Fibroblast of lung (primary cell): ENCODE measurements around the gene WDR3.

Source experiments
- EZH2 ChIP-seq: IDR thresholded peaks from 2 replicates; pipeline ENCODE4 v1.5.1; 2012; ENCODE audit warnings: low read length, control low read depth, mild to moderate bottlenecking; ENCODE audit errors: missing control alignments
- TF ChIP-seq, protein P1 (sequence below), 2 donors: IDR thresholded peaks in 1 of 2; conservative IDR thresholded peaks in 1 of 2; 1 replicate in 1 of 2; 2 replicates in 1 of 2; pipeline ENCODE4 v1.5.1; 2011 to 2012; ENCODE audit warnings: low read length in 2 of 2, control low read depth in 1 of 2, inconsistent platforms in 1 of 2, low read depth in 1 of 2, mild to moderate bottlenecking in 1 of 2

DNA sequence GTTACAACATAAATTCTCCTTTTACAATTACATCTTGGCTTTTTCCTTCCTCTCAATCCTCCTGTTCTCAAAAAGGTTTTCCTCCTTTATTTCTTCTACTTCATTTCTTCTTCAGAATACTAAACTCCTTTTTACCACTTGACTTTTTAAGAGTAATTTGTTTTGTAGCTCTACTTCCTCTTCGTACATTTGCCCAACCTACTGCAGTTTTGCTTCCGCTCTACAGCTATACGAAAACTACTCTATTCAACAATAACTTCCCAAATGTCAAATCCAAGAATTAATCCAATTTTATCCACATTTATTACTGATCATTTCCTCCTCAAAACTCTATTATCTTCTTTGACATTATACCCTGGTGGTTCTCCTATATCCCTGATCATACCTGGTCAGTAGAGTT is 3.6 kb upstream of the WDR3 start:
- TF ChIP-seq EZH2, result no peak
- TF ChIP-seq, protein P1, sequence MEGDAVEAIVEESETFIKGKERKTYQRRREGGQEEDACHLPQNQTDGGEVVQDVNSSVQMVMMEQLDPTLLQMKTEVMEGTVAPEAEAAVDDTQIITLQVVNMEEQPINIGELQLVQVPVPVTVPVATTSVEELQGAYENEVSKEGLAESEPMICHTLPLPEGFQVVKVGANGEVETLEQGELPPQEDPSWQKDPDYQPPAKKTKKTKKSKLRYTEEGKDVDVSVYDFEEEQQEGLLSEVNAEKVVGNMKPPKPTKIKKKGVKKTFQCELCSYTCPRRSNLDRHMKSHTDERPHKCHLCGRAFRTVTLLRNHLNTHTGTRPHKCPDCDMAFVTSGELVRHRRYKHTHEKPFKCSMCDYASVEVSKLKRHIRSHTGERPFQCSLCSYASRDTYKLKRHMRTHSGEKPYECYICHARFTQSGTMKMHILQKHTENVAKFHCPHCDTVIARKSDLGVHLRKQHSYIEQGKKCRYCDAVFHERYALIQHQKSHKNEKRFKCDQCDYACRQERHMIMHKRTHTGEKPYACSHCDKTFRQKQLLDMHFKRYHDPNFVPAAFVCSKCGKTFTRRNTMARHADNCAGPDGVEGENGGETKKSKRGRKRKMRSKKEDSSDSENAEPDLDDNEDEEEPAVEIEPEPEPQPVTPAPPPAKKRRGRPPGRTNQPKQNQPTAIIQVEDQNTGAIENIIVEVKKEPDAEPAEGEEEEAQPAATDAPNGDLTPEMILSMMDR (conservative IDR thresholded peaks at IDR 0.05 in 1 of 2, IDR thresholded peaks at IDR 0.05 in 1 of 2; ENCODE audit: low read depth in 1 of 2, low read length in 2 of 2), result no peak
